GM23338 (cell line): ENCODE results near the gene ABCC12.

Experiments
- CTCF ChIP-seq, 2 experiments: fragments of 200-600 bp in 1 of 2; sonication (generic) in 1 of 2; conservative IDR thresholded peaks; 2 replicates each; pipeline versions ENCODE4 v1.5.1 to v1.6.1; 2016 to 2017; ENCODE audit warnings: antibody characterized with exemption in 2 of 2, low read depth in 2 of 2, mild to moderate bottlenecking in 2 of 2, moderate library complexity in 1 of 2
- EZH2 ChIP-seq: fragments of 200-600 bp; sonication (generic); IDR thresholded peaks from one replicate; pipeline ENCODE4 v1.8.0; 2017; ENCODE audit warnings: antibody characterized with exemption, mild to moderate bottlenecking, low read depth; ENCODE audit not compliant: unreplicated experiment
- EZH2phosphoT487 ChIP-seq: fragments of 200-600 bp; sonication (generic); IDR thresholded peaks from one replicate; pipeline ENCODE4 v1.8.1; 2018; ENCODE audit warnings: antibody characterized with exemption; ENCODE audit not compliant: unreplicated experiment
- POLR2AphosphoS5 ChIP-seq: IDR thresholded peaks from 2 replicates; pipeline ENCODE4 v1.6.1; 2016; ENCODE audit warnings: antibody characterized with exemption, low read depth

- no peak for TF ChIP-seq CTCF (conservative IDR thresholded peaks at IDR 0.05; ENCODE audit: low read depth in 2 of 2)
- TF ChIP-seq EZH2 = no peak
- no peak for TF ChIP-seq POLR2AphosphoS5
- no peak for TF ChIP-seq EZH2phosphoT487
Measured at GRCh38 chr16:48182979-48183537, 27.3 kb upstream of the ABCC12 start.
